Upper lobe of left lung (tissue), 6 donors: ENCODE data around the gene LCOR. TPM values are rescaled to one million over a fixed set of nuclear protein-coding genes. Genes with fewer than 3 reads are reported as not detected.

Experiments used
- ATAC-seq, 2 donors: fragments of 200-7000 bp; cut with Tn5 transposase; one replicate each; pipeline ENCODE4 v1.9.1; 2022; ENCODE audit warnings: mild to moderate bottlenecking in 2 of 2, moderate library complexity in 2 of 2; ENCODE audit not compliant: low FRiP score in 2 of 2
- DNase-seq, 2 donors: peaks; one replicate each; pipeline ENCODE4 v3.0.0-alpha.2; 2019 to 2020
- H3K27ac ChIP-seq, 4 donors: fragments of 200-600 bp; sonication (generic); one replicate each; pipeline ENCODE4 v1.5.1; 2016 to 2019
- H3K27me3 ChIP-seq, 4 donors: fragments of 200-600 bp; sonication (generic); one replicate each; pipeline ENCODE4 v1.5.1; 2017 to 2019
- H3K36me3 ChIP-seq, 4 donors: fragments of 200-600 bp; sonication (generic); one replicate each; pipeline ENCODE4 v1.5.1; 2016 to 2019
- H3K4me1 ChIP-seq, 4 donors: fragments of 200-600 bp; sonication (generic); one replicate each; pipeline ENCODE4 v1.5.1; 2018 to 2019
- H3K4me3 ChIP-seq, 4 donors: fragments of 200-600 bp; sonication (generic); one replicate each; pipeline ENCODE4 v1.5.1; 2017 to 2019; ENCODE audit warnings: mild to moderate bottlenecking in 2 of 4, moderate library complexity in 1 of 4
- H3K9me3 ChIP-seq, 4 donors: fragments of 200-600 bp; sonication (generic); one replicate each; pipeline ENCODE4 v1.5.1; 2018 to 2019
- EP300 ChIP-seq, 4 donors: sonication (generic); formaldehyde crosslinking; IDR thresholded peaks; one replicate each; pipeline ENCODE4 v1.5.1; 2017; ENCODE audit warnings: antibody characterized with exemption in 4 of 4, control low read depth in 2 of 4
- POLR2A ChIP-seq, 4 donors: fragments of 450-650 bp; IDR thresholded peaks; one replicate each; pipeline ENCODE4 v1.5.1; 2016 to 2017; ENCODE audit warnings: antibody characterized with exemption in 4 of 4, mild to moderate bottlenecking in 2 of 4
- POLR2AphosphoS5 ChIP-seq, 2 donors: sonication (generic); formaldehyde crosslinking; IDR thresholded peaks; one replicate each; pipeline ENCODE4 v1.5.1; 2017; ENCODE audit warnings: antibody characterized with exemption in 2 of 2
- WGBS, 2 donors: methylation state at CpG; one replicate each; pipeline ENCODE4 v1.1.5; 2017 to 2018; 5-methylcytosine and 5-hydroxymethylcytosine counted together
- total RNA-seq, 6 donors: library from RNA; depleted of rRNA in 4 of 6; stranded (reverse); fragments of >200 nt in 4 of 6; gene quantifications; one replicate each; pipeline versions ENCODE4 v1.1.0 to v1.2.1, GENCODE V29; 2016 to 2021
- TF ChIP-seq, protein P1 (sequence below), 6 experiments: fragments of 450-650 bp in 4 of 6; fragments of 200-600 bp in 2 of 6; sonication (generic) in 2 of 6; IDR thresholded peaks; one replicate each; pipeline ENCODE4 v1.5.1; 2016 to 2019; ENCODE audit warnings: antibody characterized with exemption in 6 of 6
- donor health status: DM: no; HTN: no; CAD: no; lungs with moderate emphysema.
- donor health status: DM: no; HTN: yes; CAD: no; lungs with severe emphysema.

The LCOR gene
- total RNA-seq, 6 donors from 2014 or later, result 18.6 to 54.7 (median 28.0) TPM

DNA sequence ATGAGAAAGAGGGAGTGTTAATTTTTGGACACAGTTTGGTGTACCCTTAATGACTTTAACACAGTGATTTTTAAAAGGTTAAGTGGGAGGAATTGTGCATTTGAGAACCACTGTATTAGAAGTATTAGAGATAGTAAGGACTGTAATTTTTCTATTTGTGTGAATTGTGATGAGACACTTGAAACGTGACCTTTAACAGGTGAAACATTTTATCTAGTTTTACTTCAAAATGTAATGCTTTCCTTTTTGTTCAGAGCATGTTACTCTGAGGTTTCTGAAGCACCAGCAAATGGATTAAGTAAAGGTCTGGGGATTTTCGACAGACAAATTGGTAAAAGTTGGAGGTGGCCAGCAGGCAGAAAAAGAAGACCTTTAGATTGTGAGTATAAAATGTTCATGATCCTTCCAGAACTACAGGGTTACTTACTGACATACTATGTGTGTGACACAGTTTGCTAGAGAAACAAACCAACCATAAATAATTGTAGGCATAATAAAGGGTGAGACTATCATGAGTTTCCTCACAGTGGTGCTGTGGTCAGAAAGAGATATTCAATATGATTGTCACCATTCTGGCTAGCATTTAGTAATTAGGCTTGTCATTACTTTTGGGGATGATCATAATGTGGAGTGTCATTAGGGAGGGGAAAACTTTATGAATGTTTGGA, 26.1 kb downstream of the LCOR start:
- 72 to 81% methylated on average over 2 of the region's 2 CpGs for WGBS, 2 donors
- Histone ChIP-seq H3K36me3 (peaks cover 0 to 9% (median 0%) of the 10 kb centered on the region in 4 donors), H3K27ac (no peak overlapping the region), H3K4me1 (peaks cover 0 to 21% (median 11%) of the 10 kb centered on the region in 4 donors), H3K4me3 (no peak overlapping the region), H3K9me3 (no peaks in the 10 kb centered on the region), H3K27me3 (no peaks in the 10 kb centered on the region)
- TF ChIP-seq, protein P1, sequence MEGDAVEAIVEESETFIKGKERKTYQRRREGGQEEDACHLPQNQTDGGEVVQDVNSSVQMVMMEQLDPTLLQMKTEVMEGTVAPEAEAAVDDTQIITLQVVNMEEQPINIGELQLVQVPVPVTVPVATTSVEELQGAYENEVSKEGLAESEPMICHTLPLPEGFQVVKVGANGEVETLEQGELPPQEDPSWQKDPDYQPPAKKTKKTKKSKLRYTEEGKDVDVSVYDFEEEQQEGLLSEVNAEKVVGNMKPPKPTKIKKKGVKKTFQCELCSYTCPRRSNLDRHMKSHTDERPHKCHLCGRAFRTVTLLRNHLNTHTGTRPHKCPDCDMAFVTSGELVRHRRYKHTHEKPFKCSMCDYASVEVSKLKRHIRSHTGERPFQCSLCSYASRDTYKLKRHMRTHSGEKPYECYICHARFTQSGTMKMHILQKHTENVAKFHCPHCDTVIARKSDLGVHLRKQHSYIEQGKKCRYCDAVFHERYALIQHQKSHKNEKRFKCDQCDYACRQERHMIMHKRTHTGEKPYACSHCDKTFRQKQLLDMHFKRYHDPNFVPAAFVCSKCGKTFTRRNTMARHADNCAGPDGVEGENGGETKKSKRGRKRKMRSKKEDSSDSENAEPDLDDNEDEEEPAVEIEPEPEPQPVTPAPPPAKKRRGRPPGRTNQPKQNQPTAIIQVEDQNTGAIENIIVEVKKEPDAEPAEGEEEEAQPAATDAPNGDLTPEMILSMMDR (IDR thresholded peaks at IDR 0.05), result no peak
- ATAC-seq (no peak), DNase-seq (no peak)

DNA sequence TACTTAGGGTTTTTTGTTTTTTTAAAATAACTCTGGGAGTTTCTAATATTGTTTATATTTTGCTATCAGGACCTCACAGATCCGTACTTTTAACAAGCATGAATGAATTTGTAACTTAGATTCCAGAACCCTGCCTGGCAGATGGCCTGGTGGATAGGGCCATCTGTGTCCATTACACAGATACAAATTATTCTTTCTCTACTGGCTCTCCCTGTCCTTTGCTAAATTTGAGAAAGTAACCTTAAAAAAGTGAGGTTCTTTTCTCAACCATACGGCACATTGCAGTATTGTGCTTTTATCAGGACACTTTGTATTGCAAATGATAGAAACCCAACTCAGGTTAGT, 26.6 kb downstream of the LCOR start:
- H3K27ac ChIP-seq, result no peak overlapping the region
- H3K36me3 ChIP-seq, result peaks cover 0 to 9% (median 0%) of the 10 kb centered on the region in 4 donors
- H3K27me3 ChIP-seq, result no peaks in the 10 kb centered on the region
- TF ChIP-seq, protein P1 (IDR thresholded peaks at IDR 0.05), result no peak
- TF ChIP-seq POLR2A (IDR thresholded peaks at IDR 0.05) (no peak), POLR2AphosphoS5 (IDR thresholded peaks at IDR 0.05) (no peak), EP300 (IDR thresholded peaks at IDR 0.05) (no peak)
- no peaks in the 10 kb centered on the region for H3K9me3 ChIP-seq
- H3K4me3 ChIP-seq, result no peak overlapping the region
- H3K4me1 ChIP-seq, result peaks cover 4 to 25% (median 15%) of the 10 kb centered on the region in 4 donors
- no peak for DNase-seq
- WGBS, 2 donors, result 70 to 85% methylated on average over 2 of the region's 2 CpGs
- ATAC-seq, result no peak

DNA sequence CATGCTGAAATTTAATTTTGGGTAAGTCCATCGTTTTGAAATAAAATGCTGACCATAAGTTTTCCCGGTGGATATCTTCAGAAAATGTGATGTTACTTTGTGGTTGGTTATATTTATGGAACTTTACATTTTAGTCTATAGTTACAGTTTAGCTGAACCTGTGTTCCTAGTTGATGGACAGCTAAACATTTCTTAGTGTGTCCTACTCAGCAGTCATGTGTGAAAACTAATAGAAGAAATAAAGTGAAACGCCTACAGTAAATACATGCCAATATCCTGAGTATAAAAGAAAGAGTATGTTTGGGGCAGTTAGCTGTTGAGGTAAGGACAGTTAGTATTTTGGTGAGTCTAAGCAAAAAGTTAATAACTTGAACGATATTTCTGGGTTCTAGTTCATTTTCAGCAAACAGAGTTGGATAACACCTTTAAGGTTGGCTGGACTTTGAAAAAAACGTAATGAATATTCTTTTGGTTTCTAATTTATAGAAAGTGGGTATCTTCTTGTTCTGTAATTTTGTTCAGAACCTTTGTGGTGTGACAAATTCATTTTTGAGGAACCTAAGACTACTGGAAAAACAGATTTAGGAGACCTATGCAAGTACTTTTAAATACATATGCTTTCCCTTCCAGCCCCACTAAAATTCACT, 28.7 kb downstream of the LCOR start:
- Histone ChIP-seq H3K4me3 (no peak overlapping the region), H3K36me3 (peaks cover 0 to 9% (median 0%) of the 10 kb centered on the region in 4 donors), H3K4me1 (peaks cover 22 to 38% (median 29%) of the 10 kb centered on the region in 4 donors), H3K27ac (no peak overlapping the region), H3K9me3 (no peaks in the 10 kb centered on the region), H3K27me3 (no peaks in the 10 kb centered on the region)
- WGBS, 2 donors, result 87 to 90% methylated on average over 5 of the region's 5 CpGs
- ATAC-seq (no peak), DNase-seq (no peak)
- TF ChIP-seq POLR2AphosphoS5 (IDR thresholded peaks at IDR 0.05) (no peak), POLR2A (IDR thresholded peaks at IDR 0.05) (no peak), EP300 (IDR thresholded peaks at IDR 0.05) (no peak)
- TF ChIP-seq, protein P1 (IDR thresholded peaks at IDR 0.05), result no peak

DNA sequence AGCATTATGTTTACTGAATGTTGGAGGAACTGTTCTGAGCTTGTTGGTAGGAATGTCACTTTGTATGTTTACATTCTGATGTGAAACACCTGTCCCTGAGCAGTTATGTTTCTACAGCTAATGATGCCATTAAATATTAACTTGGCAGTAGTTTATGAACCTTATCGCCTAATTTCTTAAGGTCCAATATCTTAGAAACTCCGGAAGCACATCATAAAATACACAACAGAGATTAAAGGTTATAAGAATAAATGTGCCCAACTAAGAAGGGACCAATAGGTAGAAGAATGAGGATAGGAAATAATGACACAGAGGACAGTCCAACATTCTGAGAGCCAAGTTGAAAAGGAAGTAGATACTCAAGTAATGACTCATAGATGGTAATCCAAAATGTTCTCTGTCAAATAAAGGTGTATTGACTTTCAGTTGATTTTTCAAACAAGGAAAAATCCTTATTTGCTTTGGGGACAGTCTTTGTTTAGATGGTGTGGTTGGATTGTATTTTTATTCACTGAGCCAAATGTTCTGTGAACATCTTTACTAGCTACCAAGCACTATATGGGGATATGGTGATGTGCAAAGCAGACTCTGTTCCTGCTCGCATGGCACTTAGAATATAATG, 31.9 kb downstream of the LCOR start:
- Histone ChIP-seq H3K4me1 (peaks cover 19 to 23% (median 22%) of the 10 kb centered on the region in 4 donors), H3K4me3 (no peak overlapping the region), H3K9me3 (no peaks in the 10 kb centered on the region), H3K36me3 (peaks cover 0 to 7% (median 0%) of the 10 kb centered on the region in 4 donors), H3K27ac (peak overlapping the region in 3 of 4 donors; percentile 23 to 53 (median 34)), H3K27me3 (no peaks in the 10 kb centered on the region)
- TF ChIP-seq EP300 (IDR thresholded peaks at IDR 0.05), result peak in 1 of 4 donors; percentile 37
- TF ChIP-seq, protein P1 (IDR thresholded peaks at IDR 0.05), result no peak
- ATAC-seq (peak; percentile 39 to 49), DNase-seq (no peak)
- WGBS, 2 donors, result 48 to 57% methylated on average over 3 of the region's 3 CpGs
